ENCODE results near the gene APMAP. TPM values are rescaled to one million over a fixed set of nuclear protein-coding genes. Genes with fewer than 3 reads are reported as not detected.

The APMAP gene
- total RNA-seq, 1 donor from 2014 or later = 29.7 TPM

DNA sequence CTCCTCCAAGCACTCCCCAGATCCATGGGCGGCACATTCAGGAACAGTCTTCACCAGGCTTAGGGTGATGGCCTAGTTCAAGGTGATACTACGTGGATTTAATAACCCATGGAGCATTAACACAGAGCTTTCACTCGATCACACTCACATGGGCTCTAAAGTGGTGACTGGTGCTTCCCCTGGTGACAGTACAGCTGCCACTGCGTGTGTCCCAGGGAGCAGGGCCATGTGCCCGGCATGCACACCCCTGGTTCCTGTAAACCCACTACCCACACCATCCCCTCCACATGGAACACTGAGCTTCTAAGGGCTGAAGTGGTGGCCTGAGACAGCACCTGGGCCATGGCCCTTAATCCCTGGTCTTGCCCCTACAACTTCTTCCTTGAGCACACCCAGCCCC, 27.8 kb upstream of the APMAP start:
- no peak overlapping the region for H3K4me3 ChIP-seq
- H3K36me3 ChIP-seq = peaks cover 0 to 8% of the 10 kb centered on the region in 2 donors
- intact Hi-C loops (cut with DNase I) = no loop called here
- H3K27me3 ChIP-seq = no peaks in the 10 kb centered on the region
- TF ChIP-seq POLR2AphosphoS5 (IDR thresholded peaks at IDR 0.05; ENCODE audit: insufficient read depth in 1 of 2, low read depth in 1 of 2) (no peak), POLR2A (IDR thresholded peaks at IDR 0.05) (no peak)
- TF ChIP-seq, protein P1, sequence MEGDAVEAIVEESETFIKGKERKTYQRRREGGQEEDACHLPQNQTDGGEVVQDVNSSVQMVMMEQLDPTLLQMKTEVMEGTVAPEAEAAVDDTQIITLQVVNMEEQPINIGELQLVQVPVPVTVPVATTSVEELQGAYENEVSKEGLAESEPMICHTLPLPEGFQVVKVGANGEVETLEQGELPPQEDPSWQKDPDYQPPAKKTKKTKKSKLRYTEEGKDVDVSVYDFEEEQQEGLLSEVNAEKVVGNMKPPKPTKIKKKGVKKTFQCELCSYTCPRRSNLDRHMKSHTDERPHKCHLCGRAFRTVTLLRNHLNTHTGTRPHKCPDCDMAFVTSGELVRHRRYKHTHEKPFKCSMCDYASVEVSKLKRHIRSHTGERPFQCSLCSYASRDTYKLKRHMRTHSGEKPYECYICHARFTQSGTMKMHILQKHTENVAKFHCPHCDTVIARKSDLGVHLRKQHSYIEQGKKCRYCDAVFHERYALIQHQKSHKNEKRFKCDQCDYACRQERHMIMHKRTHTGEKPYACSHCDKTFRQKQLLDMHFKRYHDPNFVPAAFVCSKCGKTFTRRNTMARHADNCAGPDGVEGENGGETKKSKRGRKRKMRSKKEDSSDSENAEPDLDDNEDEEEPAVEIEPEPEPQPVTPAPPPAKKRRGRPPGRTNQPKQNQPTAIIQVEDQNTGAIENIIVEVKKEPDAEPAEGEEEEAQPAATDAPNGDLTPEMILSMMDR (IDR thresholded peaks at IDR 0.05) = no peak
- peaks cover 45% of the 10 kb centered on the region for H3K4me1 ChIP-seq
- H3K9me3 ChIP-seq = no peaks in the 10 kb centered on the region
- DNase-seq (ENCODE audit: extremely low spot score in 2 of 2) = no peak
- no peak overlapping the region for H3K27ac ChIP-seq

DNA sequence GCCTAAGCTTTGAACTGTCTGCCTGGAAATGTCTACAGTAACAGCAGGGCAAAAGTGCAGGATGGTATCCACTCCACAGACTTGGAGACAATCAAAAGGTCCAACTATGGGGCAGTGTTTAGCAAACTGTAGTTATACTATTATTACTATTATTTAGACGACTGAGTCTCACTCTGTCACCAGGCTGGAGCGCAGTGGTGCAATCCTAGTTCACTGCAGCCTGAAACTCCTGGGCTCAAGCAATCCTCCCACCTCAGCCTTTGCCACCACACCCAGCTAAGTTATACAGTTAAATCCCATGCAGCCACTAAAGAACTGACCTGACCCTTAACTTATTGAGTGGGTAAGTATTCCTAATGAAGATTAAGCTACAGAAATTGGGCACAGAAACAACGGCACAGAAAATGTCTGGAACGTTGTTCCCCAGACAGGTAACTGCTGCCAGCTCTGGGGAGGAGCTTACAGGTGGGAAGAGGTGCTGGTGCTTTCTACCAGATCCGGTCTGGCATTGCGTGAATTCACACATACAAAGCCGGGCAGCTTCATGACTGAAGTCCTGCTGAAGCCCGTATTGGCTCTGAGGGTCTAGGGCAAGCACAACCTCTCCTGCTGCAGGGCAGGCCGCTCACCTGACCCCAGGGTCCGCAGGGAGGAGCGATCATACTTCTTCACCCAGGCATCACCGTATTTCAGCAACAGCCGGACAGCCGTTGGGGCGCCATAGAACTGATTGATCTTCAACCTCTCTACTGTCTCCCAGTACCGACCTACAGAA, 27.0 kb upstream of the APMAP start:
- H3K9me3 ChIP-seq = no peaks in the 10 kb centered on the region
- peaks cover 0 to 12% of the 10 kb centered on the region in 2 donors for H3K36me3 ChIP-seq
- no peak overlapping the region for H3K4me3 ChIP-seq
- H3K4me1 ChIP-seq = peaks cover 45% of the 10 kb centered on the region
- no peak for TF ChIP-seq POLR2A (IDR thresholded peaks at IDR 0.05)
- no peak for TF ChIP-seq POLR2AphosphoS5 (IDR thresholded peaks at IDR 0.05; ENCODE audit: insufficient read depth in 1 of 2, low read depth in 1 of 2)
- TF ChIP-seq, protein P1 (IDR thresholded peaks at IDR 0.05) = no peak
- intact Hi-C loops (cut with DNase I) = no loop called here
- no peak for DNase-seq (ENCODE audit: extremely low spot score in 2 of 2)
- no peak overlapping the region for H3K27ac ChIP-seq
- no peaks in the 10 kb centered on the region for H3K27me3 ChIP-seq

DNA sequence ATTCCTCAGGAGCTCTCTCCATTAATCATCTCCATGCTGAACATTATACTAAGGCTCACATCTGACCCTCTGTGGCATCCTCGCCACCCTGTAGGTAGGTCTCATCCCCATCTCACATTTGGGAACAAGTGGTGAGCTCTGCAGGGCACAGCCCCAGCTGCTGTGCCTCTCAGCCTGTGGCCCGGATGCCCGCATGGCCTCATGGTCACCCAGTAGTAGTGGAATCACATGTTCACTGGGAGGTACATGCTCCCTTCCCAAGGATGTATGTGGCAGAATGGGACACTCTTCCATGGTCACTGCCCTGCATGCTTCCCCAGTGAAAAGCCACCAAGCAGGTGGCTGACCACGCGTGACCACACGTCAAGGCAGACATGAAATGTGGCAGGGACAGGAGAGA, 26.3 kb upstream of the APMAP start:
- DNase-seq (ENCODE audit: extremely low spot score in 2 of 2) = no peak
- Histone ChIP-seq H3K36me3 (peaks cover 0 to 15% of the 10 kb centered on the region in 2 donors), H3K4me1 (peaks cover 45% of the 10 kb centered on the region), H3K27me3 (no peaks in the 10 kb centered on the region), H3K27ac (no peak overlapping the region), H3K9me3 (no peaks in the 10 kb centered on the region), H3K4me3 (no peak overlapping the region)
- intact Hi-C loops (cut with DNase I) = no loop called here
- TF ChIP-seq POLR2AphosphoS5 (IDR thresholded peaks at IDR 0.05; ENCODE audit: insufficient read depth in 1 of 2, low read depth in 1 of 2) (no peak), POLR2A (IDR thresholded peaks at IDR 0.05) (no peak)
- TF ChIP-seq, protein P1 (IDR thresholded peaks at IDR 0.05) = no peak

DNA sequence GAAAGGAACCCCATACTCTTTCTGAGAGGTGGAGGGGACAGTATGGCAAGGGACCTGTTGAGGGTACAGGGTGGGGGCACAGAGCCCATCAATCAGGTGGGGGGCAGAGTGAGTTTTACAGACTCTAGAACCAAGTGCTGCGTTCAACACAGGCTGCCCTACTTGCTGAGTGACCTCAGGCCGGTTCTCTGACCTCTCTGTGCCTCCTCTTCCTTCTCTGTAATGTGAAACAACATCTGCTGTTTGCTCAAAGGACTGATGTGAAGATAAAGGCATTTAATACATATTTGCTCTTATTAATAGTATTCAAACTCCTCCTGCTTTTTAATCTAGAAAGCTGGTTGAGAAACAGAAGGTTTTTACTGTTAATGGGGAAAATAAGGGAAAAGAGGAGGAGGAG, 25.9 kb upstream of the APMAP start:
- H3K27ac ChIP-seq = no peak overlapping the region
- no peak for TF ChIP-seq POLR2A (IDR thresholded peaks at IDR 0.05)
- intact Hi-C loops (cut with DNase I) = no loop called here
- H3K4me3 ChIP-seq = no peak overlapping the region
- H3K36me3 ChIP-seq = peaks cover 0 to 19% of the 10 kb centered on the region in 2 donors
- H3K27me3 ChIP-seq = no peaks in the 10 kb centered on the region
- no peaks in the 10 kb centered on the region for H3K9me3 ChIP-seq
- peaks cover 43% of the 10 kb centered on the region for H3K4me1 ChIP-seq
- no peak for DNase-seq (ENCODE audit: extremely low spot score in 2 of 2)

DNA sequence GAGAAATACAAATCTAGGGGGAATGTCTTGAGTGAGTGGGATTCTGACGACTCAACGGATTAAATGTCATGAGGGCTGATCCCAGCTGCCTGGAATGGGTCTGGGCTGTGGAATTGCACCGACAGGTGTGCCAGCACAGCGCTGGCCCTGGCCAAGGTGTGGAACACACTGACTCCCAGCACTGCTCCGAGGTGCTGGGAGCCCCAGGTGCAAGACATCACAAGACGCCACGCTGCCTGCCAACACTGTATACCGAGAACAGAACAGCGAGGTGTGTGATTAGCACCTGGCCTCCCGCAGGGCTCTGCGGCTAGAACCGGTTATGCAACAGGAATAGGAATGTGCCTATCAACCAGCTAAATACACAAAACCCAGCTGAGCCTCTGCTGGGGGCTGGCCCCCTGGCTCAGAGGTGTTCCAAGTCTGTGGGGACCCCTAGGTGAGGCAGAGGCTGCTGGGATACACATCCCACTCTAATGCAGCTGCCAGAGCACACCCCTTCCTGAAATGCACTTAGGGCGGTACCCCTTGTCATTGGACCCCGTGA, 24.8 kb upstream of the APMAP start:
- no peaks in the 10 kb centered on the region for H3K27me3 ChIP-seq
- intact Hi-C loops (cut with DNase I) = no loop called here
- DNase-seq (ENCODE audit: extremely low spot score in 2 of 2) = no peak

More for the DNA sequence above, 24.8 kb upstream of the APMAP start:
- TF ChIP-seq, protein P1 (IDR thresholded peaks at IDR 0.05) = no peak
- no peak for TF ChIP-seq POLR2A (IDR thresholded peaks at IDR 0.05)
- TF ChIP-seq POLR2AphosphoS5 (IDR thresholded peaks at IDR 0.05; ENCODE audit: insufficient read depth in 1 of 2, low read depth in 1 of 2) = peak; percentile 35 to 59
- Histone ChIP-seq H3K9me3 (no peaks in the 10 kb centered on the region), H3K4me3 (no peak overlapping the region), H3K27ac (no peak overlapping the region), H3K4me1 (peaks cover 32% of the 10 kb centered on the region), H3K36me3 (peaks cover 0 to 28% of the 10 kb centered on the region in 2 donors)
